Transverse colon (tissue), 4 donors: ENCODE measurements around the gene PTPRN2.

ENCODE experiments used
- EP300 ChIP-seq: sonication (generic); formaldehyde crosslinking; IDR thresholded peaks from one replicate; pipeline ENCODE4 v1.6.1; 2017; ENCODE audit warnings: antibody characterized with exemption, low read depth
- POLR2A ChIP-seq: fragments of 450-650 bp; IDR thresholded peaks from one replicate; pipeline ENCODE4 v1.6.1; 2016; ENCODE audit warnings: antibody characterized with exemption, mild to moderate bottlenecking, moderate library complexity
- POLR2AphosphoS5 ChIP-seq, 3 donors: sonication (generic); formaldehyde crosslinking; IDR thresholded peaks; one replicate each; pipeline ENCODE4 v1.6.1; 2016; ENCODE audit warnings: antibody characterized with exemption in 3 of 3
- TF ChIP-seq, protein P1 (sequence below), 5 experiments: fragments of 200-600 bp in 3 of 5; fragments of 450-650 bp in 2 of 5; sonication (generic) in 3 of 5; IDR thresholded peaks; 1 replicate in 2 of 5; 2 replicates in 3 of 5; pipeline ENCODE4 v1.5.1; 2016 to 2017; ENCODE audit warnings: antibody characterized with exemption in 5 of 5, inconsistent platforms in 3 of 5, mild to moderate bottlenecking in 2 of 5, moderate library complexity in 1 of 5

DNA sequence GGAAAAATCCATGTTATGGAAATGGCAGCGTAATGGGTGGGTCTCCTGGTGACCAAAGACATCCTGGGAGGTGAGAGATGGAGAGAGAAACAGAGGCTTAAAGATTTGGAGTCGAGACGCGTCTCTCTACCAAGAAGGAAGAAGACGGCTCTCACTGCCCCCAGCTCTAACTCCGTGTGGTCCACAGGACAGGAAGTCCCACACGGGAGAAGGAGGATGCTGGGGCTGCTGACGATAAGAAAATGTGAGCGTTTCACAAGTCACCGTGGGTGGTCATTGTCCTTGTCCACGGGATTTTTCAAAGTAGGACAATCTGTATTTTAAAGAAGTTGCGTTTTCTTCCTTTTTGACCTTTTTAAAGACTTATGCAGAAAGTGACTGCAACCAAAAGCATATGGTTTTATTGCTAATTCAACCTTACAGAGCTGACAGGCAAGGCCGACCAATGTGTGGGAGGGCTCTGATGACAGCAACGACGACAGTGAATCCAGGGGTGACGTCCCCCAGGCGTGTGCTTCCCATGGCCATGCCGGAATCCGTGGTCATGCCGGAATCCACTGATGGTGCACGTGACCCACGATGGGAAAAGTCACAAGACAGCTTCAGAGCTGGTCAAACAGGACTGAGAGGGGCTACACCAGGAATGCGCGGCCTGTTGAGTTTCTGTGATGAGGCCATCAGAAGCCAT is 341.2 kb downstream of the PTPRN2 start:
- no peak for TF ChIP-seq POLR2A
- TF ChIP-seq, protein P1, sequence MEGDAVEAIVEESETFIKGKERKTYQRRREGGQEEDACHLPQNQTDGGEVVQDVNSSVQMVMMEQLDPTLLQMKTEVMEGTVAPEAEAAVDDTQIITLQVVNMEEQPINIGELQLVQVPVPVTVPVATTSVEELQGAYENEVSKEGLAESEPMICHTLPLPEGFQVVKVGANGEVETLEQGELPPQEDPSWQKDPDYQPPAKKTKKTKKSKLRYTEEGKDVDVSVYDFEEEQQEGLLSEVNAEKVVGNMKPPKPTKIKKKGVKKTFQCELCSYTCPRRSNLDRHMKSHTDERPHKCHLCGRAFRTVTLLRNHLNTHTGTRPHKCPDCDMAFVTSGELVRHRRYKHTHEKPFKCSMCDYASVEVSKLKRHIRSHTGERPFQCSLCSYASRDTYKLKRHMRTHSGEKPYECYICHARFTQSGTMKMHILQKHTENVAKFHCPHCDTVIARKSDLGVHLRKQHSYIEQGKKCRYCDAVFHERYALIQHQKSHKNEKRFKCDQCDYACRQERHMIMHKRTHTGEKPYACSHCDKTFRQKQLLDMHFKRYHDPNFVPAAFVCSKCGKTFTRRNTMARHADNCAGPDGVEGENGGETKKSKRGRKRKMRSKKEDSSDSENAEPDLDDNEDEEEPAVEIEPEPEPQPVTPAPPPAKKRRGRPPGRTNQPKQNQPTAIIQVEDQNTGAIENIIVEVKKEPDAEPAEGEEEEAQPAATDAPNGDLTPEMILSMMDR (IDR thresholded peaks at IDR 0.05) = no peak
- no peak for TF ChIP-seq EP300
- no peak for TF ChIP-seq POLR2AphosphoS5 (IDR thresholded peaks at IDR 0.05)
